Measurements from ENCODE around the gene NDUFA11.

Gene NDUFA11

DNA sequence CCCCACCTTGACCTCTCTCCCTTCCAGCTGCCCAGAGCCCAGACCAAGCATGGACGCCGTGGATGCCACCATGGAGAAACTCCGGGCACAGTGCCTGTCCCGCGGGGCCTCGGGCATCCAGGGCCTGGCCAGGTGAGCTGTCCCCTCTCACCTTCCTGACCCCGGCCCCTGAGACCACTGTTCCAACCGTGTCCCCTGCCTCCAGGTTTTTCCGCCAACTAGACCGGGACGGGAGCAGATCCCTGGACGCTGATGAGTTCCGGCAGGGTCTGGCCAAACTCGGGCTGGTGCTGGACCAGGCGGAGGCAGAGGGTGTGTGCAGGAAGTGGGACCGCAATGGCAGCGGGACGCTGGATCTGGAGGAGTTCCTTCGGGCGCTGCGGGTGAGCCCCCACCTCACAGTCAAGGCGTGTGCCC, 10.8 kb upstream of the NDUFA11 start:
- DNase-seq (ENCODE audit: low read depth in 1 of 2, low spot score in 1 of 2), result no peak
- in situ Hi-C loops (cut with HindIII; ENCODE audit: low pct_unique_long_range_greater_than_20kb, low sequenced_read_pairs), result no loop called here
- no peak for TF ChIP-seq JUND (IDR thresholded peaks at IDR 0.05; ENCODE audit: low read depth)

DNA sequence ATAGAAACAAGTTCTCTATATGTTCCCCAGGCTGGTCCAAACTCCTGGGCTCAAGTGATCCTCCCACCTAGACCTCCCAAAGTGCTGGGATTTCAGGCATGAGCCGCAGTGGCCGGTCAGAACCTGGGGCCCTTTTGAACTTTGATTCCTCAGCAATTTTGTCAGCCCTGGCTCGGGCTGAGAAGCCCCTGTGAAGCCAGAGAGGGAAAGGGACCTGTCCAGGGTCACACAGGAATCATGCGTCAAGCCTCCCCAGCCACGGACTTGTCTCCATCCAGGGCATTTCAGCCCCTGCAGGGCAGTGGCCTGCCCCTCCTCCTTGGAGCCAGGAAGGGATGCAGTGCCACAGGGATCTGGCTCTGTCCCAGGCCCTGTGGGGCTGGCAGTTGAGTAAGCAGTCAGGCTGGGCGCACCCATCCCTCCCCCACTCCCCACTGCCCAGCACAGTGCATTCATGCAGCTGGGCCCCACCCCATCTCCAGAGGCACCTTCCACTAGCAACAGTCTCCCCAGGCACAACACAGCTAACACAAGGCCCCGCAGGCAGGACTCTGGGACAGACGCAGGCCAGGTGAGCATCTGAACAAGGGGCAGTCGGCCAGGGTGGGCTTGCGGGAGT, 10.3 kb upstream of the NDUFA11 start, which contains the start of gene CAPS:
TSS of gene CAPS (plus strand) at position 516 of the 619 bp plus-strand sequence. CDS start 153 bp downstream, outside the sequence.
- TF ChIP-seq JUND (IDR thresholded peaks at IDR 0.05; ENCODE audit: low read depth), result no peak
- in situ Hi-C loops (cut with HindIII; ENCODE audit: low pct_unique_long_range_greater_than_20kb, low sequenced_read_pairs), result no loop called here
- peak; percentile 25 to 35 for DNase-seq (ENCODE audit: low read depth in 1 of 2, low spot score in 1 of 2)

DNA sequence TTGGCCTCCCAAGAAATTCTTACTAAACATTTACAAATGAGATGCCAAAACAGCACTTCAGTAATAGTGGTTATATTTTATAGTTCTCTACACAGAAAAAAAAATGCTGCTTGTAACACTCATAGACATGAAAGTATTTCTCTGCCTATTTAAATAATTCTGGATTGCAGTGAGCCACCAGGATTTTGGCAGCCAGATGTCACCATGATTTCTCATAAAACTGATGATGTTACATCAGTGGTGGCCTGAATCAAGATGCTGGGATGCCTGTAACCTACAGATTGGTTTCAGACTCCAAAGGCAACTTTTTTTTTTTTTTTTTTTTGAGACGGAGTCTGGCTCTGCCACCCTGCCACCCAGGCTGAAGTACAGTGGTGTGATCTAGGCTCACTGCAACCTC, 7.8 kb upstream of the NDUFA11 start:
- TF ChIP-seq JUND (IDR thresholded peaks at IDR 0.05; ENCODE audit: low read depth), result no peak
- in situ Hi-C loops (cut with HindIII; ENCODE audit: low pct_unique_long_range_greater_than_20kb, low sequenced_read_pairs), result no loop called here
- DNase-seq (ENCODE audit: low read depth in 1 of 2, low spot score in 1 of 2), result no peak

DNA sequence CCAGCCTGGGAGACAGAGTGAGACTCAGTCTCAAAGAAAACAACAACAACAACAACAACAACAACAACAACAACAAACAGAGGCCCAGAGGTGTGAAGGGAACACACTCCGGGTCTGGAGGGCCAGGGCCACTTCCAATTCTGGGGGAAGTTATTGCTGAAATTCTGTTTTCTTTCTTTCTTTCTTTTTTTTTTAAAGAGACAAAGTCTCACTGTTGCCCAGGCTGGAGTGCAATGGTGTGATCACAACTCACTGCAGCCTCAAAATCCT, 7.0 kb upstream of the NDUFA11 start:
- in situ Hi-C loops (cut with HindIII; ENCODE audit: low pct_unique_long_range_greater_than_20kb, low sequenced_read_pairs), result no loop called here
- TF ChIP-seq JUND (IDR thresholded peaks at IDR 0.05; ENCODE audit: low read depth), result no peak
- no peak for DNase-seq (ENCODE audit: low read depth in 1 of 2, low spot score in 1 of 2)

DNA sequence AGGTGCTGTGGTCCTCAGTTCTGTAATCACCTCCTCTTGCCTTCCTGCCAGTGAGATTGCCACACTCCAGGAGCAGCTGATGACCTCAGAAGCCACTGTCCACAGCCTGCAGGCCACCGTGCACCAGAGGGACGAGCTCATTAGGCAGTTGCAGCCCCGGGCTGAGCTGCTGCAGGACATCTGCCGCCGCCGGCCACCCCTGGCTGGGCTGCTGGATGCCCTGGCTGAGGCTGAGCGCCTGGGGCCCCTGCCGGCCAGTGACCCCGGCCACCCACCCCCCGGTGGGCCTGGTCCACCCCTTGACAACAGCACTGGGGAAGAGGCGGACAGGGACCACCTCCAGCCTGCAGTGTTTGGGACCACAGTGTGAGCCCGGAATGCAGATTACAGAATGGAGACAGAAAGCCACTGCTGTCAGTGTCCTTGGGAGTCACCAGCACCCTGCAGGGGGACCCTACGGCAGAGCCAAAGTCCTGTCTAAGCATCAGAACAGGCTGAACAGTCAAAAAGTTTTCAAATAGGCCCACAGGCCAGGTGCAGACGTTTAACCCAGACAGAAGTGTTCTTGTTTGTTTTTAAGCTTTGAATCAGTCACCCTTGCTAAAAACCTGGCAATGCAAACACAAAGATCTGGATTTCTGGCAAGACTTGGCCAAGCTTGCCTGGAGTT, 5.3 kb upstream of the NDUFA11 start:
- no peak for TF ChIP-seq JUND (IDR thresholded peaks at IDR 0.05; ENCODE audit: low read depth)
- peak in 1 of 2 experiments; percentile 37 for DNase-seq (ENCODE audit: low read depth in 1 of 2, low spot score in 1 of 2)
- in situ Hi-C loops (cut with HindIII; ENCODE audit: low pct_unique_long_range_greater_than_20kb, low sequenced_read_pairs), result no loop called here

DNA sequence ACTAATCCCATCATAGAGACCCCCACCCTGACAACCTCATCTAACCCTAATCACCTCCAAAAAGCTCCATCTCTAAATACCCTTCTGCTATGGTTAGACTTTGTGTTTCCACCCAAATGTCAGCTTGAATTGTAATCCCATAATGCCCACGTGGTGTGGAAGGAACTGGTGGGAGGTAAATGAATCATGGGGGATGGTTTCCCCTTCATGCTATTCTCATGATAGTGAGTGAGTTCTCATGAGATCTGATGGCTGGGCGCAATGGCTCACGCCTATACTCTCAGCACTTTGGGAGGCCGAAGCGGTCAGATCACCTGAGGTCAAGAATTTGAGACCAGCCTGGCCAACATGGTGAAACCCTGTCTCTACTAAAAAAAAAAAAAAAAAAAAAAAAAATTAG, 3.7 kb upstream of the NDUFA11 start:
- in situ Hi-C loops (cut with HindIII; ENCODE audit: low pct_unique_long_range_greater_than_20kb, low sequenced_read_pairs), result no loop called here
- TF ChIP-seq JUND (IDR thresholded peaks at IDR 0.05; ENCODE audit: low read depth), result no peak
- no peak for DNase-seq (ENCODE audit: low read depth in 1 of 2, low spot score in 1 of 2)

DNA sequence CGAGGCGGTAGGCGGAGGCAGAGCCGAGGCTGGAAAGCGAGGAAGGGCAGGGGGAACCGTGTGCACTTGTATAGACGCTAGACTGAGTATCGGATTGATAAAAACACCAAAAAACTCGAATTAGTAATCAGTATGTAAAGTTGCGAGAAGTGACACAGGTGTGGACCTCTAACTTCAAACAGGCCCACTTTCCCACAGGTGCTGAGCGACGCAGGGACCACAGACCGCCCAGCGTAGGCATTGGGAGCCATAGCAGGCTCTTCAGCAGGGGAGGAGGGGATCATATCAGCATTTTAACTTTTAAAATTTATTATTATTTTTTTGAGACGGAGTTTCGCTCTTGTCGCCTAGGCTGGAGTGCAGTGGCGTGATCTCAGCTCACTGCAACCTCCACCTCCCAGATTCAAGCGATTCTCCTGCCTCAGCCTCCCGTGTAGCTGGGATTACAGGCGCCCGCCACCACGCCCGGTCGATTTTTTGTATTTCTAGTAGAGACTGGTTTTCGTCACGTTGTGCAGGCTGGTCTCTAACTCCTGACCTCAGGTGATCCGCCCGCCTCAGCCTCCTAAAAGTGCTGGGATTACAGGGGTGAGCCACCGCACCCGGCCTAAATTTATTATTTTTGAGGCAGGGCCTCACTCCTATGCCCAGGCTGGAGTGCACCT, 1.7 kb upstream of the NDUFA11 start:
- in situ Hi-C loops (cut with HindIII; ENCODE audit: low pct_unique_long_range_greater_than_20kb, low sequenced_read_pairs), result no loop called here
- TF ChIP-seq JUND (IDR thresholded peaks at IDR 0.05; ENCODE audit: low read depth), result no peak
- no peak for DNase-seq (ENCODE audit: low read depth in 1 of 2, low spot score in 1 of 2)

DNA sequence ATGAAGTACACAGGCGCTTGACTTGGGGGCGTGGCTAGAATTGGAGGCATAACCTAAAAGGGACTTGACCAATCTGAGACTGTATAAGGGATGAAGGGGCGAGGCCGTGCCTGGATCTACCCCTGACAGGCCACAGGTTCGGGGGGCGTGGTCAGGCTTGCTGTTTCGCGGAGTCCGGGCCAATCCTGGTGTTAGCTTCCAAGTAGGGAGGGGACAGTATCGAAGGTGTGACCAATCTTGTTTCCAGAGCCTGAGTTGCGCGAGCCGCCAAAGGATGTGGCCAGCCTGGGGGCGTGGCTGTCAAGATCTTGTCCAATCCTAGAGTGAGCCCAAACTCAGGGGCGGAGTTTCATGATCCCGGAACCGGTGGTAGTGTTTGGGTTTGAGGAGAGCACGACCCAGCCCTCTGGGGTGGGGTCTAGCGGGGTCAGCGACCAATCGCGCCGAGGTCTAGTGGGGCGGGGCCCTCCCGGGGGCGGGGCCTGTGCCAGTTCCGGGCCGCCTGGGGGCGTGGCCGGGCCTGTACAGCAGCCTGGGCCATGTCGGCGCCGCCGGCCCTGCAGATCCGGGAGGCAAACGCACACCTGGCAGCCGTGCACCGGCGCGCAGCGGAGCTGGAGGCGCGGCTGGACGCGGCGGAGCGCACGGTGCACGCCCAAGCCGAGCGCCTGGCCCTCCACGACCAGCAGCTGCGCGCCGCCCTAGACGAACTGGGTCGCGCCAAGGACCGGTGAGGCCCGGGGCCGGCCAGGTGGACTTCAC, 943 bp upstream of the NDUFA11 start, which contains the start of gene VMAC:
TSS of gene VMAC (plus strand) at position 521 of the 762 bp plus-strand sequence. CDS start at position 540, 19 bp downstream.
- peak; percentile 87 to 100 for DNase-seq (ENCODE audit: low read depth in 1 of 2, low spot score in 1 of 2)
- TF ChIP-seq JUND (IDR thresholded peaks at IDR 0.05; ENCODE audit: low read depth), result no peak
- in situ Hi-C loops (cut with HindIII; ENCODE audit: low pct_unique_long_range_greater_than_20kb, low sequenced_read_pairs), result no loop called here

DNA sequence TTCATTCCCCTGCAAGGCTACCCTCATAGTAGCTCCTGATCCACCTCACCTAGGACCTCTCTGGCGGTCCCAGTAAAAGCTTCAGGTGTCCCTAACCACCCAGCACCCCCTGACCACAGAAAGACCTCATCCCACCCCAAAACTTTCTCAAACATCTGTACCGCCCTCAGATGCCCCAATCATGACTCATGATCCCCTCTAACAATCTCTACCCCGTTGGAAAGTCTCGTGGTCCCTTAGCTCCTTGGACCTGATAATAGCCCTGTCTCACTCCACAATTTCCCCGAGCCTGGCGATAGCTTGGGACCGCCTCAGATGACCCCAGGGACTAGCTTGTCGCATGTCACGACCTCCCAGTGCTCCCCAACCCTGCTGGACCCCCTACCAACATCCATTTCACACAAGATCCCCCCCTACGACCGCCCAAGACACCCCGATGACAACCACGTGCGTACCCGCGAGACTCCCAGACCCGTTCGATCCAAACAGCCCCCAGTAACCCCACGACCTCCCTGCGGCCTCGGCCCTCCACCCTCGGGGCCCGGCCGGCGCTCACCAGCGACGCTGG, 450 bp downstream of the NDUFA11 start:
- DNase-seq (ENCODE audit: low read depth in 1 of 2, low spot score in 1 of 2), result no peak

DNA sequence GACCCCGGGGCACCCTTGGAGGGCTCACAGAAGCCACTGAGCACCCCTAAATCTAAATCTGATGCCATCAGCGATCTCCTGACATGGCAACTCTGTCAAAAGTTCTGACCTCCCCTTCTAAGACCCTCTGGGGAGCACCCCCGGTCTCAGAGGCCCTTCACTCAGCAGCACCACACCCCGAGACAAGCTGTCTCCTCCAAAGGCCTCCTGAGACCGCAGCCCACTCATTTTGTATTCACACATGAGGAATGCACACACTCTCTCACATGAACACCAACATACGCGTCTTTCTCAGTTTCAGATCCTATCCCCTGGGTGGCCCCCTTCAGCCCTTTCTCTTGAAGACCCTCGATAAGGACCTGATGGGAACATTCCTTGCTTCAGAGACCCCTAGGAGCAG, 2.6 kb downstream of the NDUFA11 start:
- in situ Hi-C loops (cut with HindIII; ENCODE audit: low pct_unique_long_range_greater_than_20kb, low sequenced_read_pairs), result no loop called here
- TF ChIP-seq JUND (IDR thresholded peaks at IDR 0.05; ENCODE audit: low read depth), result no peak
- DNase-seq (ENCODE audit: low read depth in 1 of 2, low spot score in 1 of 2), result no peak

More for the DNA sequence above, 450 bp downstream of the NDUFA11 start:
- in situ Hi-C loops (cut with HindIII; ENCODE audit: low pct_unique_long_range_greater_than_20kb, low sequenced_read_pairs), result no loop called here
- no peak for TF ChIP-seq JUND (IDR thresholded peaks at IDR 0.05; ENCODE audit: low read depth)

DNA sequence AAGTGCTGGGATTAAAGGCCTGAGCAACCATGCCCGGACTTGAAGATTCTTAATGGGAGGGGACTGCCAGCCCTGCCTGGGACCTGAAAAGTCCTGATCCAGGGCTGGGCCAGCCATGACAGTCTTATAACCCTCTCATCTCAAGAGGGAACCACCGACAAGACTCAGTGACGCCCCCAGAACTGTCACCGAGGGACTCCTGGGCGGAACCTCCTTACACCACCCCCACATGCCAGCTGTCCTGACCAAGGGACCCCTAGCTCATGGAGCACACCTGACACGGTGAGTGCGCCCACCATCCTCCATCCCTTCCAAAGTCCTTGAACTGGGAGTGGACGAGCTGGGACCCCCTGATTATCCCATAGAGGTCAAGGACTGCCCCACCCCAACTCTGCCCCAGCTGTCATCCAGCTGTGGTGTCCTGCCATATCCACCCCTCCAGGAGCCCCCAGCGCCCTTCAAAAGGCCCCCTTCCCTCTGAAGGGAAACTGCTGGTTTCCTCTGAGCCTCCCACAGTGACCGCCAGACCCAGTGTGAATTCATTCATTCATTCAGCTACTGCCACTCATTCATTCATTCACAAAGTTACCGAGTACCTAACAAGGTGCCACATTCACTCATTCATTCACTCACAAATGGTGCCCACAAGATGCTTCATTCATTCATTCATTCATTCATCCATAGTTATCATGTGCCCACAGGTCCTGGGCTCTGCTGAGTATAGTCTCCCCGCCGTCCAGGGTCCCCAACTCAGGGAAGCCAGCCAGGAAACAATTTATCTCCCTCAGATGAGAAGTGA, 3.7 kb downstream of the NDUFA11 start:
- in situ Hi-C loops (cut with HindIII; ENCODE audit: low pct_unique_long_range_greater_than_20kb, low sequenced_read_pairs), result no loop called here
- no peak for TF ChIP-seq JUND (IDR thresholded peaks at IDR 0.05; ENCODE audit: low read depth)

More for the DNA sequence above, 3.7 kb downstream of the NDUFA11 start:
- DNase-seq (ENCODE audit: low read depth in 1 of 2, low spot score in 1 of 2), result no peak
